Measurements from ENCODE around the gene XPO4.

GRCh38 chr13:20729633-20730585 lies 172.6 kb downstream of the XPO4 start:
- TF ChIP-seq EP300 (IDR thresholded peaks at IDR 0.05; ENCODE audit: borderline replicate concordance in 1 of 2, low read depth in 1 of 2, low read length in 1 of 2) (no peak), YY1 (IDR thresholded peaks at IDR 0.05; ENCODE audit: low read depth) (no peak), EZH2phosphoT487 (IDR thresholded peaks at IDR 0.05; ENCODE audit: borderline replicate concordance, low read depth) (no peak), CTCF (IDR thresholded peaks at IDR 0.05) (no peak), CHD2 (IDR thresholded peaks at IDR 0.05; ENCODE audit: low read length, partially characterized antibody) (no peak), NRF1 (IDR thresholded peaks at IDR 0.05; ENCODE audit: low read depth, low read length) (no peak)
